H1 (cell line): ENCODE measurements around the gene ZNF670.

Experiments
- POLR2A ChIP-seq, 2 experiments: IDR thresholded peaks; 1 replicate in 1 of 2; 2 replicates in 1 of 2; pipeline ENCODE4 v1.6.1; 2011; ENCODE audit warnings: low read depth in 2 of 2, low read length in 2 of 2, mild to moderate bottlenecking in 2 of 2; ENCODE audit errors: control extremely low read depth in 1 of 2
- RAD21 ChIP-seq, 2 experiments: IDR thresholded peaks in 1 of 2; conservative IDR thresholded peaks in 1 of 2; 2 replicates each; pipeline ENCODE4 v1.6.1; 2011; ENCODE audit warnings: low read depth in 2 of 2, low read length in 2 of 2, improper control_type of control experiment in 1 of 2, inconsistent platforms in 1 of 2, mild to moderate bottlenecking in 1 of 2, moderate library complexity in 1 of 2
- RXRA ChIP-seq: IDR thresholded peaks from 2 replicates; pipeline ENCODE4 v1.6.1; 2011; ENCODE audit warnings: low read depth, mild to moderate bottlenecking, low read length, moderate library complexity; ENCODE audit not compliant: insufficient read depth
- SIN3A ChIP-seq, 2 experiments: IDR thresholded peaks in 1 of 2; conservative IDR thresholded peaks in 1 of 2; 2 replicates each; pipeline ENCODE4 v1.6.1; 2011 to 2012; ENCODE audit warnings: low read length in 2 of 2, improper control_type of control experiment in 1 of 2, low read depth in 1 of 2, mild to moderate bottlenecking in 1 of 2
- SRF ChIP-seq: IDR thresholded peaks from 2 replicates; pipeline ENCODE4 v1.6.1; 2011; ENCODE audit warnings: mild to moderate bottlenecking, low read depth, low read length, moderate library complexity
- TBP ChIP-seq: IDR thresholded peaks from 2 replicates; pipeline ENCODE4 v1.6.1; 2011; ENCODE audit warnings: low read depth, low read length, improper control_type of control experiment
- TEAD4 ChIP-seq: IDR thresholded peaks from 2 replicates; pipeline ENCODE4 v1.6.1; 2012; ENCODE audit warnings: low read depth, low read length, inconsistent platforms, mixed read lengths
- ZNF274 ChIP-seq: IDR thresholded peaks from 2 replicates; pipeline ENCODE4 v1.7.0; 2012; ENCODE audit warnings: low read length, borderline replicate concordance; ENCODE audit errors: extremely low read depth
- TF ChIP-seq, protein P1 (sequence below), 3 experiments: IDR thresholded peaks; 1 replicate in 2 of 3; 2 replicates in 1 of 3; pipeline versions ENCODE4 v1.5.1 to v1.6.1; 2011; ENCODE audit warnings: low read length in 3 of 3, mild to moderate bottlenecking in 3 of 3, inconsistent platforms in 2 of 3, low read depth in 1 of 3, moderate library complexity in 1 of 3; ENCODE audit not compliant: insufficient read depth in 1 of 3; ENCODE audit errors: control extremely low read depth in 1 of 3
- TF ChIP-seq, protein P2 (sequence below): IDR thresholded peaks from 2 replicates; pipeline ENCODE4 v1.6.1; 2012; ENCODE audit warnings: inconsistent platforms

DNA sequence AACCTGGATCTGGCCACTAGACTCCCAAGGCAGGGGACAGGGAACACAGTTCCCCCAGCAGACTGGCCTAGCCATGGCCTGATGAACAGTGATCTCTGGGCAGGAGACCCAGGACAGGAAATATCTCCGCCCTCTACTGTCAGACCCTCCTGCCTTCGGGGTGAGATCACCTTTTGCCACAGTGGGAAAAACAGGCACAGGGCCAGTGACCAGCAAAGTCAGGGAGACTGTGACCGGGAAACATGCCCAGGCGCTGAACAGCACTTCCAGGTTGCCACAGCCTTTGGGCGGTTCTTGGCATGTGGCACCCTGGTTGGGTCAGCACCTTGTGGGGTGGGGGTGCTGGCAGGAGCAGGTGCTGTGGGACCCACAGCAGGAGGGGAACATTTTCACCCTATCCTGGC, 34.5 kb upstream of the ZNF670 start:
- TF ChIP-seq SIN3A (conservative IDR thresholded peaks at IDR 0.05 in 1 of 2, IDR thresholded peaks at IDR 0.05 in 1 of 2; ENCODE audit: low read depth in 1 of 2, low read length in 2 of 2) (no peak), RAD21 (IDR thresholded peaks at IDR 0.05 in 1 of 2, conservative IDR thresholded peaks at IDR 0.05 in 1 of 2; ENCODE audit: low read depth in 2 of 2, low read length in 2 of 2) (no peak), RXRA (no peak), TEAD4 (no peak), ZNF274 (no peak), TBP (no peak), SRF (no peak), POLR2A (IDR thresholded peaks at IDR 0.05; ENCODE audit: control extremely low read depth in 1 of 2, low read depth in 2 of 2, low read length in 2 of 2) (no peak)
- TF ChIP-seq, protein P1, sequence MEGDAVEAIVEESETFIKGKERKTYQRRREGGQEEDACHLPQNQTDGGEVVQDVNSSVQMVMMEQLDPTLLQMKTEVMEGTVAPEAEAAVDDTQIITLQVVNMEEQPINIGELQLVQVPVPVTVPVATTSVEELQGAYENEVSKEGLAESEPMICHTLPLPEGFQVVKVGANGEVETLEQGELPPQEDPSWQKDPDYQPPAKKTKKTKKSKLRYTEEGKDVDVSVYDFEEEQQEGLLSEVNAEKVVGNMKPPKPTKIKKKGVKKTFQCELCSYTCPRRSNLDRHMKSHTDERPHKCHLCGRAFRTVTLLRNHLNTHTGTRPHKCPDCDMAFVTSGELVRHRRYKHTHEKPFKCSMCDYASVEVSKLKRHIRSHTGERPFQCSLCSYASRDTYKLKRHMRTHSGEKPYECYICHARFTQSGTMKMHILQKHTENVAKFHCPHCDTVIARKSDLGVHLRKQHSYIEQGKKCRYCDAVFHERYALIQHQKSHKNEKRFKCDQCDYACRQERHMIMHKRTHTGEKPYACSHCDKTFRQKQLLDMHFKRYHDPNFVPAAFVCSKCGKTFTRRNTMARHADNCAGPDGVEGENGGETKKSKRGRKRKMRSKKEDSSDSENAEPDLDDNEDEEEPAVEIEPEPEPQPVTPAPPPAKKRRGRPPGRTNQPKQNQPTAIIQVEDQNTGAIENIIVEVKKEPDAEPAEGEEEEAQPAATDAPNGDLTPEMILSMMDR (IDR thresholded peaks at IDR 0.05; ENCODE audit: control extremely low read depth in 1 of 3, insufficient read depth in 1 of 3, low read depth in 1 of 3, low read length in 3 of 3), result no peak
- TF ChIP-seq, protein P2, sequence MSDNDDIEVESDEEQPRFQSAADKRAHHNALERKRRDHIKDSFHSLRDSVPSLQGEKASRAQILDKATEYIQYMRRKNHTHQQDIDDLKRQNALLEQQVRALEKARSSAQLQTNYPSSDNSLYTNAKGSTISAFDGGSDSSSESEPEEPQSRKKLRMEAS, result no peak
